T-helper 22 cell (primary cell): ENCODE data around the gene HOPX.
"Not testable (repeated sequence)": the region's sequence is repeated elsewhere in the genome, so short reads cannot be mapped to it uniquely, and the experiment has no call there.

Source experiments
- DNase-seq: peaks from one replicate; pipeline ENCODE4 v3.0.0-alpha.2; 2020; ENCODE audit warnings: low read depth

HOPX gene

GRCh38 chr4:56626963-56627362 is 54.1 kb downstream of the HOPX start:
- no peak for DNase-seq

- DNase-seq: no peak
Measured at GRCh38 chr4:56626420-56626819, 54.7 kb downstream of the HOPX start.

- no peak for DNase-seq
Measured at GRCh38 chr4:56622176-56622575, 58.9 kb downstream of the HOPX start.

- no peak for DNase-seq
Measured at GRCh38 chr4:56619816-56620215, 61.3 kb downstream of the HOPX start.

GRCh38 chr4:56619160-56619559 is 61.9 kb downstream of the HOPX start:
- no peak for DNase-seq

- DNase-seq: no peak
Measured at GRCh38 chr4:56618734-56619133, 62.4 kb downstream of the HOPX start.

GRCh38 chr4:56613101-56613862 is 67.8 kb downstream of the HOPX start:
- no peak for DNase-seq

GRCh38 chr4:56612282-56612681 is 68.8 kb downstream of the HOPX start:
- DNase-seq: no peak

- DNase-seq: no peak
Measured at GRCh38 chr4:56611501-56611900, 69.6 kb downstream of the HOPX start.

- not testable (repeated sequence) for DNase-seq
Measured at GRCh38 chr4:56610170-56610569, 70.9 kb downstream of the HOPX start.

GRCh38 chr4:56607926-56608325 is 73.2 kb downstream of the HOPX start:
- DNase-seq: no peak

GRCh38 chr4:56606385-56606784 is 74.7 kb downstream of the HOPX start:
- no peak for DNase-seq

GRCh38 chr4:56605464-56605863 is 75.6 kb downstream of the HOPX start:
- not testable (repeated sequence) for DNase-seq

- no peak for DNase-seq
Measured at GRCh38 chr4:56603297-56603696, 77.8 kb downstream of the HOPX start.
